Measurements from ENCODE around the gene SRP68. TPM values are rescaled to one million over a fixed set of nuclear protein-coding genes. Genes with fewer than 3 reads are reported as not detected.
A peak's percentile ranks its signal among the peaks of the same experiment; 100 is the strongest.

The SRP68 gene
- total and polyA plus RNA-seq, 2 of the 4 experiments (the other 2 are of a cell fraction) = 47.1 to 82.6 TPM

- CTCF ChIA-PET = interaction anchor here (0.6 kb wide), 1 partner anchor 210 kb away, joined by 3 read pairs; no protein-coding TSS in a partner anchor
- H3K4me3 ChIP-seq (ENCODE audit: insufficient read depth, low read depth, low read length) = no peak overlapping the region
Observed at GRCh38 chr17:76079535-76079955, 7.2 kb upstream of the SRP68 start.

More at GRCh38 chr17:76079535-76079955, 7.2 kb upstream of the SRP68 start:
- H2BK20ac ChIP-seq (ENCODE audit: low read depth, low read length) = no peak overlapping the region
- no peak overlapping the region for H3K18ac ChIP-seq (ENCODE audit: low read depth, low read length)
- H4K5ac ChIP-seq (ENCODE audit: low read depth, low read length) = no peak overlapping the region
- intact Hi-C loops (cut with micrococcal nuclease) (loop anchor here (10.0 kb wide), 1 partner anchor 175 kb away; the partner anchor contains the start of gene MRPL38), in situ Hi-C loops (cut with MboI; ENCODE audit: low sequenced_read_pairs) (no loop called here), dilution Hi-C loops (cut with HindIII; ENCODE audit: low sequenced_read_pairs, unreplicated experiment) (no loop called here)
- H3K9me3 ChIP-seq (ENCODE audit: control insufficient read depth, insufficient read depth, low read length) = no peaks in the 10 kb centered on the region
- DNase-seq = no peak
- peaks cover 14% of the 10 kb centered on the region for H4K20me1 ChIP-seq (ENCODE audit: insufficient read depth, low read length)
- H3K36me3 ChIP-seq (ENCODE audit: control insufficient read depth, insufficient read depth, low read length) = peaks cover 22% of the 10 kb centered on the region; the same call in 1 of the 2 replicates
- no peak overlapping the region for H2BK5ac ChIP-seq (ENCODE audit: low read depth, low read length, poor library complexity, severe bottlenecking)
- 40% methylated on average over 3 of the region's 9 CpGs; no CpG with 5 or more reads in 1 of the 2 experiments for WGBS, 2 experiments (ENCODE audit: extremely low coverage in 2 of 2, insufficient read length in 1 of 2)
- H3K4me2 ChIP-seq (ENCODE audit: low read depth, low read length) = no peak overlapping the region
- no peak overlapping the region for H3K4ac ChIP-seq (ENCODE audit: low read depth, low read length)
- H4K91ac ChIP-seq (ENCODE audit: insufficient read depth, low read depth, low read length) = no peak overlapping the region
- no peaks in the 10 kb centered on the region for H3K79me1 ChIP-seq (ENCODE audit: low read depth in 1 of 2, low read length in 2 of 2)
- peaks cover 57% of the 10 kb centered on the region for H3K27me3 ChIP-seq (ENCODE audit: control insufficient read depth, insufficient read depth, low read length)
- H2BK120ac ChIP-seq (ENCODE audit: low read depth, low read length) = no peak overlapping the region
- H3K9ac ChIP-seq (ENCODE audit: low read depth, low read length) = no peak overlapping the region
- H3K56ac ChIP-seq (ENCODE audit: extremely low read depth, insufficient read depth, low read length) = no peak overlapping the region
- TF ChIP-seq NFE2L2 (IDR thresholded peaks at IDR 0.05; ENCODE audit: low read depth, low read length) (no peak), ELK1 (IDR thresholded peaks at IDR 0.05; ENCODE audit: borderline replicate concordance, low read depth, low read length) (no peak)
- POLR2A ChIA-PET (ENCODE audit: unreplicated experiment) = interaction anchor here (0.5 kb wide), 1 partner anchor 166 kb away, joined by 3 read pairs; no protein-coding TSS in a partner anchor
- no TSS peak for BruUV-seq (replicated peaks)
- no peaks in the 10 kb centered on the region for H3K4me1 ChIP-seq (ENCODE audit: control insufficient read depth, insufficient read depth, low read length)
- peaks cover 8% of the 10 kb centered on the region; the same call in 1 of the 2 replicates for H3K9me1 ChIP-seq (ENCODE audit: insufficient read depth, low read length)
- H3K27ac ChIP-seq (ENCODE audit: insufficient read depth, low read length) = no peak overlapping the region
- H4K8ac ChIP-seq (ENCODE audit: low read depth in 2 of 2, low read length in 2 of 2) = no peak overlapping the region
- H2AK9ac ChIP-seq (replicated peaks; ENCODE audit: low read depth, low read length, poor library complexity) = peak overlapping the region; percentile 69
- peak; percentile 2; the same call in 1 of the 2 replicates for ATAC-seq (ENCODE audit: low read depth)
- H3K23ac ChIP-seq (ENCODE audit: low read depth, low read length) = no peak overlapping the region
- no peak overlapping the region for H3K14ac ChIP-seq (replicated peaks; ENCODE audit: low read depth, low read length)
- H2AFZ ChIP-seq (replicated peaks; ENCODE audit: low read length, poor library complexity) = no peak overlapping the region
- no peak overlapping the region for H2AK5ac ChIP-seq (ENCODE audit: low read depth, low read length)
- H2BK15ac ChIP-seq (ENCODE audit: low read depth, low read length) = no peak overlapping the region

Data from IMR-90 (cell line).